ENCODE results near the gene PCOLCE2.

DNA sequence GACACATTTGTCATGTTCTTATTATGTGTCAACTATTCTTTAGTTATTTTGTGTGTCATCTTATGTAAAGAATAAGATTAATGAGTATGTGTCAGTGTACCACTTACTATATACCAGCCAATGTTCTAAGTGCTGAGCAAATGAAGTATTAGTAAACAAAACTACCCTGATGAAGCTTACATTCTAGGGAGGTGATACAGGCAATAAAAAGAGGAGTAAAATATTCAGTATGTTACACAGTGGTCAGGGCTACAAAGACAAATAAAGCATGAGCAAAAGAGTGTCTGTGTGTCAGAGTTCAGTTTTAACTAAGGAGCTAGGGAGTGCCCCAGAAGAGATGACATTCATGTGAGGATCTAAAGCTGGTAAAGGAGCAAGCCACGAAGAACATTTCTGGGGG is 86.0 kb downstream of the PCOLCE2 start:
- TF ChIP-seq, protein P1, sequence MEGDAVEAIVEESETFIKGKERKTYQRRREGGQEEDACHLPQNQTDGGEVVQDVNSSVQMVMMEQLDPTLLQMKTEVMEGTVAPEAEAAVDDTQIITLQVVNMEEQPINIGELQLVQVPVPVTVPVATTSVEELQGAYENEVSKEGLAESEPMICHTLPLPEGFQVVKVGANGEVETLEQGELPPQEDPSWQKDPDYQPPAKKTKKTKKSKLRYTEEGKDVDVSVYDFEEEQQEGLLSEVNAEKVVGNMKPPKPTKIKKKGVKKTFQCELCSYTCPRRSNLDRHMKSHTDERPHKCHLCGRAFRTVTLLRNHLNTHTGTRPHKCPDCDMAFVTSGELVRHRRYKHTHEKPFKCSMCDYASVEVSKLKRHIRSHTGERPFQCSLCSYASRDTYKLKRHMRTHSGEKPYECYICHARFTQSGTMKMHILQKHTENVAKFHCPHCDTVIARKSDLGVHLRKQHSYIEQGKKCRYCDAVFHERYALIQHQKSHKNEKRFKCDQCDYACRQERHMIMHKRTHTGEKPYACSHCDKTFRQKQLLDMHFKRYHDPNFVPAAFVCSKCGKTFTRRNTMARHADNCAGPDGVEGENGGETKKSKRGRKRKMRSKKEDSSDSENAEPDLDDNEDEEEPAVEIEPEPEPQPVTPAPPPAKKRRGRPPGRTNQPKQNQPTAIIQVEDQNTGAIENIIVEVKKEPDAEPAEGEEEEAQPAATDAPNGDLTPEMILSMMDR (IDR thresholded peaks at IDR 0.05; ENCODE audit: borderline replicate concordance, extremely low read depth, low read length, poor library complexity, severe bottlenecking) = no peak
- no peak for TF ChIP-seq EZH2 (IDR thresholded peaks at IDR 0.05; ENCODE audit: borderline replicate concordance, low read depth, low read length, severe bottlenecking)
